ENCODE data around the gene CHAC2. TPM values are rescaled to one million over a fixed set of nuclear protein-coding genes. Genes with fewer than 3 reads are reported as not detected.
"Not testable (repeated sequence)": the region's sequence is repeated elsewhere in the genome, so short reads cannot be mapped to it uniquely, and the experiment has no call there.

Gene CHAC2
- total RNA-seq, 1 donor from 2014 or later: 6.5 TPM

- DNase-seq (ENCODE audit: low spot score in 2 of 2) (no peak), FAIRE-seq (no peak)
Observed at GRCh38 chr2:53821810-53822209, 54.2 kb downstream of the CHAC2 start.

GRCh38 chr2:53823639-53824038, 56.0 kb downstream of the CHAC2 start:
- not testable (repeated sequence) for FAIRE-seq; DNase-seq (ENCODE audit: low spot score in 2 of 2)

Other genes with a start within 250 kb of the CHAC2 start
- 80.7 TPM for gene ASB3, start 19.1 kb downstream of the CHAC2 start, total RNA-seq
- 54.2 TPM for gene ERLEC1, start 19.2 kb downstream of the CHAC2 start, total RNA-seq
- 18.3 TPM for gene GPR75, start 92.2 kb downstream of the CHAC2 start, total RNA-seq
- gene PSME4, start 203.2 kb downstream of the CHAC2 start, total RNA-seq: 31.8 TPM

All from frontal cortex (tissue), 4 donors.